Activated T-helper 1 cell treated with anti-CD3 and anti-CD28 coated beads, Interleukin-2, amount 50 U/mL, for 16 hours (primary cell): Measurements from ENCODE around the gene VSTM2L.

Experiments used
- DNase-seq, 2 donors: peaks; one replicate each; pipeline ENCODE4 v3.0.0-alpha.2; 2020; ENCODE audit warnings: low read depth in 1 of 2, low spot score in 1 of 2

VSTM2L gene

GRCh38 chr20:37878835-37879599, 23.9 kb upstream of the VSTM2L start:
- DNase-seq, result no peak

GRCh38 chr20:37879843-37880242, 23.1 kb upstream of the VSTM2L start:
- DNase-seq, result no peak

- no peak for DNase-seq
These were observed 22.0 kb upstream of the VSTM2L start for GRCh38 chr20:37880726-37881591.

- no peak for DNase-seq
These were observed 21.2 kb upstream of the VSTM2L start for GRCh38 chr20:37881601-37882343.

- DNase-seq, result no peak
These were observed 19.8 kb upstream of the VSTM2L start for GRCh38 chr20:37882961-37883712.

- DNase-seq, result no peak
These were observed 17.9 kb upstream of the VSTM2L start for GRCh38 chr20:37885042-37885441.

GRCh38 chr20:37885593-37886503, 17.1 kb upstream of the VSTM2L start:
- DNase-seq, result no peak

- DNase-seq, result no peak
These were observed 16.1 kb upstream of the VSTM2L start for GRCh38 chr20:37886851-37887297.

- no peak for DNase-seq
These were observed 14.3 kb upstream of the VSTM2L start for GRCh38 chr20:37888641-37889040.

- DNase-seq, result no peak
These were observed 12.8 kb upstream of the VSTM2L start for GRCh38 chr20:37890108-37890507.

- no peak for DNase-seq
These were observed 12.3 kb upstream of the VSTM2L start for GRCh38 chr20:37890643-37891042.

GRCh38 chr20:37892001-37892400, 10.9 kb upstream of the VSTM2L start:
- DNase-seq, result no peak

- DNase-seq, result no peak
These were observed 9.2 kb upstream of the VSTM2L start for GRCh38 chr20:37893566-37894241.

GRCh38 chr20:37894454-37894853, 8.5 kb upstream of the VSTM2L start:
- DNase-seq, result no peak

GRCh38 chr20:37895166-37895565, 7.8 kb upstream of the VSTM2L start:
- no peak for DNase-seq

- no peak for DNase-seq
These were observed 5.9 kb upstream of the VSTM2L start for GRCh38 chr20:37896932-37897548.

GRCh38 chr20:37898233-37899104, 4.5 kb upstream of the VSTM2L start:
- DNase-seq, result no peak
